ENCODE results near the gene ID4.

DNA sequence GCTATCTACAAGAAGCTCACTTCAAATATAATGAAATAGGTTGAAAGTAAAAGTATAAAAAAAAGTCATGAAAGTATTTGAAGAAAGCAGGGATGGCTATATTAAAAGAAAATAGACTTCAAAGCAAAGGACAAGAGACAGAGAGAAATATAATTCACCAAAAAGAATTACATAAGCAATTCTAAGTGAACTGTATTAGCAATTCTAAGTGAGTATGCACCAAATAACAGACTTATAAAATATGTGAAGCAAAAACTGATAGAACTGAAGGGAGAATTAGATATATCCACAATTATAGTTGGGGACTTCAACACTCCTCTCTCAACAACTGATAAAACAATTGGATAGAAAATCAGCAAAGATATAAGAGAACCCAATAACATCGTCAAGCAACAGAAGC, 38.8 kb upstream of the ID4 start:
- TF ChIP-seq CTCF (IDR thresholded peaks at IDR 0.05) (no peak), POLR2A (IDR thresholded peaks at IDR 0.05) (no peak)

Data from heart left ventricle (tissue), 13 donors.